GM12878 (cell line): ENCODE measurements around the gene TNFRSF9. TPM values are rescaled to one million over a fixed set of nuclear protein-coding genes. Genes with fewer than 3 reads are reported as not detected.

Source experiments
- ATAC-seq: fragments of 200-7000 bp; cut with Tn5 transposase; 3 replicates; pipeline ENCODE4 v1.9.1; 2020; ENCODE audit warnings: mild to moderate bottlenecking, moderate library complexity
- BruUV-seq: library from RNA; stranded (reverse); fragments of 400-500 nt; replicated peaks from 2 replicates; lab custom pipeline; 2021; lab: Mats Ljungman, UMichigan
- CTCF ChIA-PET: fragments of 300-600 bp; sonication (Branson Sonifier 250); formaldehyde crosslinking; extraction: SDS; loops from one replicate; lab custom pipeline; 2021; ENCODE audit warnings: inconsistent platforms; lab: Yijun Ruan, JAX
- POLR2A ChIA-PET: fragments of 350-600 bp; formaldehyde crosslinking; extraction: SDS; loops from one replicate; lab custom pipeline; 2021; ENCODE audit warnings: inconsistent platforms; lab: Charles Lee
- RAD21 ChIA-PET: fragments of 300-600 bp; sonication (Branson Sonifier 250); formaldehyde crosslinking; loops from one replicate; lab custom pipeline; 2023; ENCODE audit warnings: antibody characterized with exemption; ENCODE audit not compliant: unreplicated experiment; lab: Charles Lee
- SMC1A ChIA-PET: fragments of 300-600 bp; sonication (Branson Sonifier 250); formaldehyde crosslinking; loops from one replicate; lab custom pipeline; 2023; ENCODE audit not compliant: unreplicated experiment, uncharacterized antibody; lab: Charles Lee
- DNase-seq: peaks from one replicate; pipeline ENCODE4 v3.0.0-alpha.2; 2011; ENCODE audit warnings: low read depth, low spot score
- FAIRE-seq: peaks from 3 replicates; lab custom pipeline; 2011; peaks lifted over from hg19 to GRCh38; lab: Jason Lieb, UNC
- H2AFZ ChIP-seq: 2 replicates; pipeline ENCODE4 v1.6.0; 2011; ENCODE audit warnings: low read depth, low read length, control low read depth; ENCODE audit not compliant: control insufficient read depth
- H3K27ac ChIP-seq: 2 replicates; pipeline ENCODE4 v1.5.1; 2011; ENCODE audit warnings: control low read depth; ENCODE audit not compliant: control insufficient read depth, insufficient read depth
- H3K27me3 ChIP-seq, 2 experiments: replicated peaks in 1 of 2; 2 replicates each; pipeline versions ENCODE4 v1.6.0 to v1.6.1; 2011; ENCODE audit warnings: low read length in 1 of 2; ENCODE audit not compliant: control insufficient read depth in 2 of 2, insufficient read depth in 2 of 2
- H3K36me3 ChIP-seq, 2 experiments: 2 replicates each; pipeline ENCODE4 v1.5.1; 2011; ENCODE audit warnings: low read length in 1 of 2; ENCODE audit not compliant: control insufficient read depth in 2 of 2, insufficient read depth in 2 of 2
- H3K4me1 ChIP-seq: 2 replicates; pipeline ENCODE4 v1.6.1; 2011; ENCODE audit warnings: mild to moderate bottlenecking, low read length, moderate library complexity, mixed read lengths; ENCODE audit not compliant: control insufficient read depth, insufficient read depth
- H3K4me2 ChIP-seq: 2 replicates; pipeline ENCODE4 v1.6.0; 2011; ENCODE audit warnings: control low read depth; ENCODE audit not compliant: control insufficient read depth, insufficient read depth
- H3K4me3 ChIP-seq: fragments of 200-600 bp; sonication (generic); 2 replicates; pipeline ENCODE4 v1.5.1; 2016
- H3K79me2 ChIP-seq: 2 replicates; pipeline ENCODE4 v1.6.0; 2011; ENCODE audit warnings: low read length; ENCODE audit not compliant: control insufficient read depth, insufficient read depth
- H3K9ac ChIP-seq: 2 replicates; pipeline ENCODE4 v1.8.0; 2011; ENCODE audit warnings: low read length, control low read depth, mixed read lengths; ENCODE audit not compliant: control insufficient read depth, insufficient read depth
- H3K9me3 ChIP-seq: replicated peaks from 3 replicates; pipeline ENCODE4 v1.5.1; 2011; ENCODE audit warnings: mild to moderate bottlenecking, low read length; ENCODE audit not compliant: control insufficient read depth, insufficient read depth
- H4K20me1 ChIP-seq: 2 replicates; pipeline ENCODE4 v1.6.0; 2011; ENCODE audit not compliant: control insufficient read depth, insufficient read depth
- CREM ChIP-seq: IDR thresholded peaks from 2 replicates; pipeline ENCODE4 v1.6.1; 2014; ENCODE audit warnings: antibody characterized with exemption, low read depth
- EGR1 ChIP-seq, 2 experiments: IDR thresholded peaks; 1 replicate in 1 of 2; 2 replicates in 1 of 2; pipeline ENCODE4 v1.6.1; 2011 to 2012; ENCODE audit warnings: low read depth in 2 of 2, low read length in 2 of 2, borderline replicate concordance in 1 of 2, mild to moderate bottlenecking in 1 of 2, moderate library complexity in 1 of 2
- EP300 ChIP-seq, 2 experiments: fragments of 150-350 bp in 1 of 2; IDR thresholded peaks; 2 replicates each; pipeline ENCODE4 v1.6.1; 2011 to 2012; ENCODE audit warnings: low read depth in 2 of 2, low read length in 2 of 2, borderline replicate concordance in 1 of 2, improper control_type of control experiment in 1 of 2, inconsistent platforms in 1 of 2; ENCODE audit not compliant: control insufficient read depth in 1 of 2
- HDAC2 ChIP-seq: fragments of 200-600 bp; sonication (generic); IDR thresholded peaks from 2 replicates; pipeline ENCODE4 v1.6.1; 2017
- IRF4 ChIP-seq: IDR thresholded peaks from 2 replicates; pipeline ENCODE4 v1.6.1; 2011; ENCODE audit warnings: low read depth, low read length
- MXI1 ChIP-seq: fragments of 150-350 bp; IDR thresholded peaks from 2 replicates; pipeline ENCODE4 v1.6.1; 2011; ENCODE audit warnings: low read depth, mild to moderate bottlenecking, inconsistent platforms, low read length, improper control_type of control experiment
- PAX5 ChIP-seq: IDR thresholded peaks from 2 replicates; pipeline ENCODE4 v1.6.1; 2011; ENCODE audit warnings: low read depth, low read length, borderline replicate concordance
- PAX8 ChIP-seq: fragments of 450-650 bp; IDR thresholded peaks from 2 replicates; pipeline ENCODE4 v1.6.1; 2017; ENCODE audit warnings: mild to moderate bottlenecking, moderate library complexity
- POU2F2 ChIP-seq: IDR thresholded peaks from 3 replicates; pipeline ENCODE4 v1.6.1; 2011; ENCODE audit warnings: low read depth, mild to moderate bottlenecking, low read length, borderline replicate concordance
- RUNX3 ChIP-seq: IDR thresholded peaks from 2 replicates; pipeline ENCODE4 v1.6.1; 2012; ENCODE audit warnings: low read length, inconsistent platforms
- SMARCA5 ChIP-seq: fragments of 450-650 bp; IDR thresholded peaks from 2 replicates; pipeline ENCODE4 v1.6.1; 2017; ENCODE audit warnings: mild to moderate bottlenecking
- TCF12 ChIP-seq: IDR thresholded peaks from 2 replicates; pipeline ENCODE4 v1.6.1; 2011; ENCODE audit warnings: low read depth, mild to moderate bottlenecking, low read length
- WGBS: methylation state at CpG from one replicate; pipeline ENCODE4 v1.1.6; 2016; ENCODE audit warnings: low lambda C conversion rate; ENCODE audit not compliant: insufficient replicate concordance, insufficient coverage; ENCODE audit errors: missing lambda C conversion rate; 5-methylcytosine and 5-hydroxymethylcytosine counted together
- in situ Hi-C: fragments of 300-500 bp; cut with MboI; formaldehyde crosslinking; loops from 9 replicates; pipeline ENCODE4 v1.14.3; 2018; ENCODE audit warnings: mixed read lengths
- intact Hi-C: fragments of 100-400 bp; cut with micrococcal nuclease; formaldehyde crosslinking; loops from one replicate; pipeline ENCODE4 v1.14.2; 2022; ENCODE audit not compliant: unreplicated experiment
- polyA plus RNA-seq, 11 experiments: library from polyadenylated mRNA; depleted of rRNA in 4 of 11; unstranded in 6 of 11; stranded (reverse) in 5 of 11; fragments of >200 nt; fragmentation: Nextera tagmentation in 4 of 11; fragmentation: Illumina TruSeq in 1 of 11; extraction: Ambion mirVana in 4 of 11; extraction: Trizol in 1 of 11; gene quantifications; 1 replicate in 1 of 11; 2 replicates in 10 of 11; pipeline versions ENCODE4 v1.2.1 to v1.2.3, GENCODE V29; 2011 to 2016; ENCODE audit warnings: inconsistent platforms in 2 of 11, missing spikeins in 2 of 11, low read depth in 1 of 11
- total RNA-seq, 4 experiments: library from RNA; depleted of rRNA in 3 of 4; stranded (reverse); fragments of >200 nt in 3 of 4; fragmentation: Illumina TruSeq in 1 of 4; extraction: Trizol in 1 of 4; gene quantifications; 2 replicates each; pipeline versions ENCODE4 v1.2.1 to v1.2.3, GENCODE V29; 2013 to 2021
- TF ChIP-seq, protein P1 (sequence below): fragments of 150-350 bp; IDR thresholded peaks from 2 replicates; pipeline ENCODE4 v1.6.1; 2014; ENCODE audit warnings: mild to moderate bottlenecking, low read depth, low read length
- TF ChIP-seq, protein P2 (sequence below): IDR thresholded peaks from 2 replicates; pipeline ENCODE4 v1.6.1; 2011; ENCODE audit warnings: borderline replicate concordance, low read depth, mild to moderate bottlenecking, moderate library complexity, mixed read lengths, low read length; ENCODE audit not compliant: insufficient read depth; ENCODE audit errors: extremely low read length
- TF ChIP-seq, protein P3 (sequence below): fragments of 450-650 bp; IDR thresholded peaks from 2 replicates; pipeline ENCODE4 v1.6.1; 2017; ENCODE audit warnings: mild to moderate bottlenecking, moderate library complexity

TNFRSF9 gene
- total and polyA plus RNA-seq, 10 of the 15 experiments (the other 5 are each of a cell fraction or from before 2014, with no cell fraction given), result 2.0 to 25.6 (median 5.8) TPM

DNA sequence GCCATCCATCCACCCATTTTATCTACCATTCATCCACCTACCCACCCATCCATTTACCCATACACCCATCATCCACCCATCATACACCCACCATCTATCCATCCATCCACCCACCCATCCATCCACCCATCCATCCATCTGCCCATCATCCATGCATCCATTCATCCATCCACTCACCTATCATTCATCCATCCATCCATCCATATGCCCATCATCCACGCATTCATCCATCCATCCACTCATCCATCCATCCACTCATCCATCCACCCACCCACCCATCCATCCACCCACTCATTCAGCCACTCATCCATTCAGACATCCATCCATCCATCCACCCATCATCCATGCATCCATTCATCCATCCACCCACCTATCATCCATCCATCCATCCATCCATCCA is 55.9 kb downstream of the TNFRSF9 start:
- H3K4me2 ChIP-seq, result no peak overlapping the region
- no peak overlapping the region for H2AFZ ChIP-seq
- ATAC-seq, result no peak
- H3K9me3 ChIP-seq, result no peaks in the 10 kb centered on the region
- no peaks in the 10 kb centered on the region for H4K20me1 ChIP-seq
- no peaks in the 10 kb centered on the region for H3K36me3 ChIP-seq
- in situ Hi-C loops (no loop called here), intact Hi-C loops (no loop called here)
- no peak overlapping the region for H3K4me3 ChIP-seq
- no peak for FAIRE-seq
- 43% methylated on average over 1 of the region's 1 CpG for WGBS
- RAD21 ChIA-PET, result no interaction called here
- CTCF ChIA-PET, result no interaction called here
- no peak overlapping the region for H3K27ac ChIP-seq
- no peaks in the 10 kb centered on the region for H3K79me2 ChIP-seq
- DNase-seq, result no peak
- BruUV-seq, result no TSS peak
- no peaks in the 10 kb centered on the region for H3K4me1 ChIP-seq
- no peak overlapping the region for H3K9ac ChIP-seq
- POLR2A ChIA-PET, result no interaction called here
- H3K27me3 ChIP-seq, result no peaks in the 10 kb centered on the region
- SMC1A ChIA-PET, result no interaction called here
- TF ChIP-seq EGR1 (IDR thresholded peaks at IDR 0.05; ENCODE audit: borderline replicate concordance in 1 of 2, low read depth in 2 of 2, low read length in 2 of 2), result no peak
- TF ChIP-seq, protein P1, sequence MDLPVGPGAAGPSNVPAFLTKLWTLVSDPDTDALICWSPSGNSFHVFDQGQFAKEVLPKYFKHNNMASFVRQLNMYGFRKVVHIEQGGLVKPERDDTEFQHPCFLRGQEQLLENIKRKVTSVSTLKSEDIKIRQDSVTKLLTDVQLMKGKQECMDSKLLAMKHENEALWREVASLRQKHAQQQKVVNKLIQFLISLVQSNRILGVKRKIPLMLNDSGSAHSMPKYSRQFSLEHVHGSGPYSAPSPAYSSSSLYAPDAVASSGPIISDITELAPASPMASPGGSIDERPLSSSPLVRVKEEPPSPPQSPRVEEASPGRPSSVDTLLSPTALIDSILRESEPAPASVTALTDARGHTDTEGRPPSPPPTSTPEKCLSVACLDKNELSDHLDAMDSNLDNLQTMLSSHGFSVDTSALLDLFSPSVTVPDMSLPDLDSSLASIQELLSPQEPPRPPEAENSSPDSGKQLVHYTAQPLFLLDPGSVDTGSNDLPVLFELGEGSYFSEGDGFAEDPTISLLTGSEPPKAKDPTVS, result no peak
- no peak for TF ChIP-seq IRF4
- TF ChIP-seq, protein P2, sequence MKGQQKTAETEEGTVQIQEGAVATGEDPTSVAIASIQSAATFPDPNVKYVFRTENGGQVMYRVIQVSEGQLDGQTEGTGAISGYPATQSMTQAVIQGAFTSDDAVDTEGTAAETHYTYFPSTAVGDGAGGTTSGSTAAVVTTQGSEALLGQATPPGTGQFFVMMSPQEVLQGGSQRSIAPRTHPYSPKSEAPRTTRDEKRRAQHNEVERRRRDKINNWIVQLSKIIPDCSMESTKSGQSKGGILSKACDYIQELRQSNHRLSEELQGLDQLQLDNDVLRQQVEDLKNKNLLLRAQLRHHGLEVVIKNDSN, result no peak
- no peak for TF ChIP-seq POU2F2
- TF ChIP-seq, protein P3, sequence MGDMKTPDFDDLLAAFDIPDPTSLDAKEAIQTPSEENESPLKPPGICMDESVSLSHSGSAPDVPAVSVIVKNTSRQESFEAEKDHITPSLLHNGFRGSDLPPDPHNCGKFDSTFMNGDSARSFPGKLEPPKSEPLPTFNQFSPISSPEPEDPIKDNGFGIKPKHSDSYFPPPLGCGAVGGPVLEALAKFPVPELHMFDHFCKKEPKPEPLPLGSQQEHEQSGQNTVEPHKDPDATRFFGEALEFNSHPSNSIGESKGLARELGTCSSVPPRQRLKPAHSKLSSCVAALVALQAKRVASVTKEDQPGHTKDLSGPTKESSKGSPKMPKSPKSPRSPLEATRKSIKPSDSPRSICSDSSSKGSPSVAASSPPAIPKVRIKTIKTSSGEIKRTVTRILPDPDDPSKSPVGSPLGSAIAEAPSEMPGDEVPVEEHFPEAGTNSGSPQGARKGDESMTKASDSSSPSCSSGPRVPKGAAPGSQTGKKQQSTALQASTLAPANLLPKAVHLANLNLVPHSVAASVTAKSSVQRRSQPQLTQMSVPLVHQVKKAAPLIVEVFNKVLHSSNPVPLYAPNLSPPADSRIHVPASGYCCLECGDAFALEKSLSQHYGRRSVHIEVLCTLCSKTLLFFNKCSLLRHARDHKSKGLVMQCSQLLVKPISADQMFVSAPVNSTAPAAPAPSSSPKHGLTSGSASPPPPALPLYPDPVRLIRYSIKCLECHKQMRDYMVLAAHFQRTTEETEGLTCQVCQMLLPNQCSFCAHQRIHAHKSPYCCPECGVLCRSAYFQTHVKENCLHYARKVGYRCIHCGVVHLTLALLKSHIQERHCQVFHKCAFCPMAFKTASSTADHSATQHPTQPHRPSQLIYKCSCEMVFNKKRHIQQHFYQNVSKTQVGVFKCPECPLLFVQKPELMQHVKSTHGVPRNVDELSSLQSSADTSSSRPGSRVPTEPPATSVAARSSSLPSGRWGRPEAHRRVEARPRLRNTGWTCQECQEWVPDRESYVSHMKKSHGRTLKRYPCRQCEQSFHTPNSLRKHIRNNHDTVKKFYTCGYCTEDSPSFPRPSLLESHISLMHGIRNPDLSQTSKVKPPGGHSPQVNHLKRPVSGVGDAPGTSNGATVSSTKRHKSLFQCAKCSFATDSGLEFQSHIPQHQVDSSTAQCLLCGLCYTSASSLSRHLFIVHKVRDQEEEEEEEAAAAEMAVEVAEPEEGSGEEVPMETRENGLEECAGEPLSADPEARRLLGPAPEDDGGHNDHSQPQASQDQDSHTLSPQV, result no peak
- no peak for TF ChIP-seq TCF12
- TF ChIP-seq EP300 (IDR thresholded peaks at IDR 0.05; ENCODE audit: borderline replicate concordance in 1 of 2, control insufficient read depth in 1 of 2, low read depth in 2 of 2, low read length in 2 of 2), result no peak
- TF ChIP-seq PAX8, result no peak
- no peak for TF ChIP-seq RUNX3
- no peak for TF ChIP-seq SMARCA5
- TF ChIP-seq HDAC2, result no peak
- no peak for TF ChIP-seq PAX5
- TF ChIP-seq CREM, result no peak
- TF ChIP-seq MXI1, result no peak
